Measurements from ENCODE around the gene MEIS3.
"Not testable (repeated sequence)": the region's sequence is repeated elsewhere in the genome, so short reads cannot be mapped to it uniquely, and the experiment has no call there.

Gene MEIS3

GRCh38 chr19:47387623-47388022 is 31.7 kb downstream of the MEIS3 start:
- not testable (repeated sequence) for DNase-seq (ENCODE audit: low read depth in 1 of 2, low spot score in 1 of 2)

- not testable (repeated sequence) for DNase-seq (ENCODE audit: low read depth in 1 of 2, low spot score in 1 of 2)
Measured at GRCh38 chr19:47386582-47386981, 32.7 kb downstream of the MEIS3 start.

- DNase-seq (ENCODE audit: low read depth in 1 of 2, low spot score in 1 of 2), result not testable (repeated sequence)
Measured at GRCh38 chr19:47384533-47384932, 34.8 kb downstream of the MEIS3 start.

GRCh38 chr19:47383890-47384289 is 35.4 kb downstream of the MEIS3 start:
- not testable (repeated sequence) for DNase-seq (ENCODE audit: low read depth in 1 of 2, low spot score in 1 of 2)

GRCh38 chr19:47381653-47382279 is 37.6 kb downstream of the MEIS3 start:
- no peak for DNase-seq (ENCODE audit: low read depth in 1 of 2, low spot score in 1 of 2)

- no peak for DNase-seq (ENCODE audit: low read depth in 1 of 2, low spot score in 1 of 2)
Measured at GRCh38 chr19:47381121-47381520, 38.2 kb downstream of the MEIS3 start.

- no peak for DNase-seq (ENCODE audit: low read depth in 1 of 2, low spot score in 1 of 2)
Measured at GRCh38 chr19:47380559-47380958, 38.8 kb downstream of the MEIS3 start.

- DNase-seq (ENCODE audit: low read depth in 1 of 2, low spot score in 1 of 2), result no peak
Measured at GRCh38 chr19:47379381-47379938, 39.9 kb downstream of the MEIS3 start.

- DNase-seq (ENCODE audit: low read depth in 1 of 2, low spot score in 1 of 2), result no peak
Measured at GRCh38 chr19:47378246-47378645, 41.1 kb downstream of the MEIS3 start.

- DNase-seq (ENCODE audit: low read depth in 1 of 2, low spot score in 1 of 2), result no peak
Measured at GRCh38 chr19:47377801-47378200, 41.5 kb downstream of the MEIS3 start.

- no peak for DNase-seq (ENCODE audit: low read depth in 1 of 2, low spot score in 1 of 2)
Measured at GRCh38 chr19:47377208-47377701, 42.1 kb downstream of the MEIS3 start.

- DNase-seq (ENCODE audit: low read depth in 1 of 2, low spot score in 1 of 2), result no peak
Measured at GRCh38 chr19:47376589-47377144, 42.7 kb downstream of the MEIS3 start.

- DNase-seq (ENCODE audit: low read depth in 1 of 2, low spot score in 1 of 2), result no peak
Measured at GRCh38 chr19:47375694-47376588, 43.4 kb downstream of the MEIS3 start.

GRCh38 chr19:47374876-47375693 is 44.2 kb downstream of the MEIS3 start:
- DNase-seq (ENCODE audit: low read depth in 1 of 2, low spot score in 1 of 2), result no peak

GRCh38 chr19:47373246-47374240 is 45.8 kb downstream of the MEIS3 start:
- no peak for DNase-seq (ENCODE audit: low read depth in 1 of 2, low spot score in 1 of 2)

- no peak for DNase-seq (ENCODE audit: low read depth in 1 of 2, low spot score in 1 of 2)
Measured at GRCh38 chr19:47372603-47373002, 46.7 kb downstream of the MEIS3 start.

- DNase-seq (ENCODE audit: low read depth in 1 of 2, low spot score in 1 of 2), result no peak
Measured at GRCh38 chr19:47371261-47371660, 48.1 kb downstream of the MEIS3 start.

- DNase-seq (ENCODE audit: low read depth in 1 of 2, low spot score in 1 of 2), result no peak
Measured at GRCh38 chr19:47370045-47370611, 49.2 kb downstream of the MEIS3 start.

- DNase-seq (ENCODE audit: low read depth in 1 of 2, low spot score in 1 of 2), result not testable (repeated sequence)
Measured at GRCh38 chr19:47365455-47365854, 53.9 kb downstream of the MEIS3 start.
